Measurements from ENCODE around the gene ATAD5. TPM values are rescaled to one million over a fixed set of nuclear protein-coding genes. Genes with fewer than 3 reads are reported as not detected.
A peak's percentile ranks its signal among the peaks of the same experiment; 100 is the strongest.

Gene ATAD5
- total RNA-seq, 1 experiment from 2014 or later = 26.0 TPM

DNA sequence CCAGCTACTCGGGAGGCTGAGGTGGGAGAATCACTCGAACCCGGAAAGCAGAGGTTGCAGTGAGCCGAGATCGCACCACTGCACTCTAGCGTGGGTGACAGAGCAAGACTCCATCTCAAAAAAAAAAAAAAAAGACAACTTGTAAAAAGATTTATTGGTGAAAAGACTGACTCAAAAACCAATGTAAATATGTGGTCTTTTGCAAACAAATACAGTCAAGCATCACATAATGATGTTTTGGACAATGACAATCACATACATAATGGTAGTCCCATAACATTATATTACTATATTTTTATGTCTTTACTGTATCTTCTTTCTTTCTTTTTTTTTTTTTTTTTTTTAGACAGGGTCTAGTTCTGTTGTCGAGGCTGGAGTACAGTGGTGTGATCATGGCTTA is 15.6 kb upstream of the ATAD5 start:
- peaks cover 8% of the 10 kb centered on the region for H3K36me3 Mint-ChIP-seq

GRCh38 chr17:30819971-30820705 is 11.6 kb upstream of the ATAD5 start:
- peaks cover 8% of the 10 kb centered on the region for H3K36me3 Mint-ChIP-seq
- DNase-seq (ENCODE audit: low spot score) = no peak
- H3K4me3 Mint-ChIP-seq = no peak overlapping the region
- peak overlapping the region; percentile 39; the same call in 1 of the 2 replicates for H3K27ac Mint-ChIP-seq
- H3K9me3 Mint-ChIP-seq = no peaks in the 10 kb centered on the region
- ChIA-PET CTCF (no interaction called here), POLR2A (no interaction called here)
- peaks cover 28% of the 10 kb centered on the region for H3K4me1 Mint-ChIP-seq
- ATAC-seq = no peak
- no peaks in the 10 kb centered on the region for H3K27me3 Mint-ChIP-seq (ENCODE audit: low read depth)
- TF ChIP-seq MXD4 (CRISPR knock-in tag; IDR thresholded peaks at IDR 0.05; ENCODE audit: borderline replicate concordance) = no peak
- TF ChIP-seq, protein P1, sequence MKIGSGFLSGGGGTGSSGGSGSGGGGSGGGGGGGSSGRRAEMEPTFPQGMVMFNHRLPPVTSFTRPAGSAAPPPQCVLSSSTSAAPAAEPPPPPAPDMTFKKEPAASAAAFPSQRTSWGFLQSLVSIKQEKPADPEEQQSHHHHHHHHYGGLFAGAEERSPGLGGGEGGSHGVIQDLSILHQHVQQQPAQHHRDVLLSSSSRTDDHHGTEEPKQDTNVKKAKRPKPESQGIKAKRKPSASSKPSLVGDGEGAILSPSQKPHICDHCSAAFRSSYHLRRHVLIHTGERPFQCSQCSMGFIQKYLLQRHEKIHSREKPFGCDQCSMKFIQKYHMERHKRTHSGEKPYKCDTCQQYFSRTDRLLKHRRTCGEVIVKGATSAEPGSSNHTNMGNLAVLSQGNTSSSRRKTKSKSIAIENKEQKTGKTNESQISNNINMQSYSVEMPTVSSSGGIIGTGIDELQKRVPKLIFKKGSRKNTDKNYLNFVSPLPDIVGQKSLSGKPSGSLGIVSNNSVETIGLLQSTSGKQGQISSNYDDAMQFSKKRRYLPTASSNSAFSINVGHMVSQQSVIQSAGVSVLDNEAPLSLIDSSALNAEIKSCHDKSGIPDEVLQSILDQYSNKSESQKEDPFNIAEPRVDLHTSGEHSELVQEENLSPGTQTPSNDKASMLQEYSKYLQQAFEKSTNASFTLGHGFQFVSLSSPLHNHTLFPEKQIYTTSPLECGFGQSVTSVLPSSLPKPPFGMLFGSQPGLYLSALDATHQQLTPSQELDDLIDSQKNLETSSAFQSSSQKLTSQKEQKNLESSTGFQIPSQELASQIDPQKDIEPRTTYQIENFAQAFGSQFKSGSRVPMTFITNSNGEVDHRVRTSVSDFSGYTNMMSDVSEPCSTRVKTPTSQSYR (CRISPR knock-in tag; IDR thresholded peaks at IDR 0.05) = no peak
- no peak for TF ChIP-seq ESRRA (CRISPR knock-in tag; IDR thresholded peaks at IDR 0.05; ENCODE audit: borderline replicate concordance)
- TF ChIP-seq USF1 (CRISPR knock-in tag; IDR thresholded peaks at IDR 0.05) = no peak
- no peak for TF ChIP-seq SP1 (CRISPR knock-in tag; conservative IDR thresholded peaks at IDR 0.05)
- TF ChIP-seq GRHL2 (CRISPR knock-in tag; IDR thresholded peaks at IDR 0.05; ENCODE audit: insufficient replicate concordance, severe bottlenecking) = no peak
- TF ChIP-seq ETV6 (CRISPR knock-in tag; IDR thresholded peaks at IDR 0.05) = no peak
- no peak for TF ChIP-seq ZSCAN18 (CRISPR knock-in tag; IDR thresholded peaks at IDR 0.05)
- TF ChIP-seq, protein P2, sequence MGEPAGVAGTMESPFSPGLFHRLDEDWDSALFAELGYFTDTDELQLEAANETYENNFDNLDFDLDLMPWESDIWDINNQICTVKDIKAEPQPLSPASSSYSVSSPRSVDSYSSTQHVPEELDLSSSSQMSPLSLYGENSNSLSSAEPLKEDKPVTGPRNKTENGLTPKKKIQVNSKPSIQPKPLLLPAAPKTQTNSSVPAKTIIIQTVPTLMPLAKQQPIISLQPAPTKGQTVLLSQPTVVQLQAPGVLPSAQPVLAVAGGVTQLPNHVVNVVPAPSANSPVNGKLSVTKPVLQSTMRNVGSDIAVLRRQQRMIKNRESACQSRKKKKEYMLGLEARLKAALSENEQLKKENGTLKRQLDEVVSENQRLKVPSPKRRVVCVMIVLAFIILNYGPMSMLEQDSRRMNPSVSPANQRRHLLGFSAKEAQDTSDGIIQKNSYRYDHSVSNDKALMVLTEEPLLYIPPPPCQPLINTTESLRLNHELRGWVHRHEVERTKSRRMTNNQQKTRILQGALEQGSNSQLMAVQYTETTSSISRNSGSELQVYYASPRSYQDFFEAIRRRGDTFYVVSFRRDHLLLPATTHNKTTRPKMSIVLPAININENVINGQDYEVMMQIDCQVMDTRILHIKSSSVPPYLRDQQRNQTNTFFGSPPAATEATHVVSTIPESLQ (CRISPR knock-in tag; IDR thresholded peaks at IDR 0.05) = no peak
- TF ChIP-seq USF2 (CRISPR knock-in tag; IDR thresholded peaks at IDR 0.05) = no peak
- no peak for TF ChIP-seq NFYB (CRISPR knock-in tag; conservative IDR thresholded peaks at IDR 0.05; ENCODE audit: low read depth)
- no peak for TF ChIP-seq ZNF671 (CRISPR knock-in tag; IDR thresholded peaks at IDR 0.05)
- no peak for TF ChIP-seq SMAD3 (CRISPR knock-in tag; IDR thresholded peaks at IDR 0.05; ENCODE audit: borderline replicate concordance)
- TF ChIP-seq NFE2L1 (CRISPR knock-in tag; IDR thresholded peaks at IDR 0.05) = no peak
- no peak for TF ChIP-seq GABPB1 (CRISPR knock-in tag; IDR thresholded peaks at IDR 0.05)
- no peak for TF ChIP-seq ZNF138 (CRISPR knock-in tag; conservative IDR thresholded peaks at IDR 0.05)
- TF ChIP-seq, protein P3, sequence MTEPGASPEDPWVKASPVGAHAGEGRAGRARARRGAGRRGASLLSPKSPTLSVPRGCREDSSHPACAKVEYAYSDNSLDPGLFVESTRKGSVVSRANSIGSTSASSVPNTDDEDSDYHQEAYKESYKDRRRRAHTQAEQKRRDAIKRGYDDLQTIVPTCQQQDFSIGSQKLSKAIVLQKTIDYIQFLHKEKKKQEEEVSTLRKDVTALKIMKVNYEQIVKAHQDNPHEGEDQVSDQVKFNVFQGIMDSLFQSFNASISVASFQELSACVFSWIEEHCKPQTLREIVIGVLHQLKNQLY (CRISPR knock-in tag; IDR thresholded peaks at IDR 0.05) = no peak
- TF ChIP-seq ZNF219 (CRISPR knock-in tag; IDR thresholded peaks at IDR 0.05; ENCODE audit: borderline replicate concordance) = no peak

More for the DNA sequence above, 15.6 kb upstream of the ATAD5 start:
- Mint-ChIP-seq H3K27me3 (ENCODE audit: low read depth) (no peaks in the 10 kb centered on the region), H3K9me3 (no peaks in the 10 kb centered on the region), H3K4me1 (peaks cover 7% of the 10 kb centered on the region), H3K4me3 (no peak overlapping the region), H3K27ac (no peak overlapping the region)
- DNase-seq (ENCODE audit: low spot score) = no peak
- CTCF ChIA-PET = no interaction called here
- ATAC-seq = no peak
- POLR2A ChIA-PET = no interaction called here
- TF ChIP-seq, protein P4, sequence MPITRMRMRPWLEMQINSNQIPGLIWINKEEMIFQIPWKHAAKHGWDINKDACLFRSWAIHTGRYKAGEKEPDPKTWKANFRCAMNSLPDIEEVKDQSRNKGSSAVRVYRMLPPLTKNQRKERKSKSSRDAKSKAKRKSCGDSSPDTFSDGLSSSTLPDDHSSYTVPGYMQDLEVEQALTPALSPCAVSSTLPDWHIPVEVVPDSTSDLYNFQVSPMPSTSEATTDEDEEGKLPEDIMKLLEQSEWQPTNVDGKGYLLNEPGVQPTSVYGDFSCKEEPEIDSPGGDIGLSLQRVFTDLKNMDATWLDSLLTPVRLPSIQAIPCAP (CRISPR knock-in tag; IDR thresholded peaks at IDR 0.05) = no peak
- TF ChIP-seq HMGA2 (CRISPR knock-in tag; IDR thresholded peaks at IDR 0.05) = no peak
- TF ChIP-seq RELA (CRISPR knock-in tag; IDR thresholded peaks at IDR 0.05; ENCODE audit: borderline replicate concordance) = no peak
- TF ChIP-seq, protein P2 (CRISPR knock-in tag; IDR thresholded peaks at IDR 0.05) = no peak
- TF ChIP-seq, protein P5, sequence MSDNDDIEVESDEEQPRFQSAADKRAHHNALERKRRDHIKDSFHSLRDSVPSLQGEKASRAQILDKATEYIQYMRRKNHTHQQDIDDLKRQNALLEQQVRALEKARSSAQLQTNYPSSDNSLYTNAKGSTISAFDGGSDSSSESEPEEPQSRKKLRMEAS (CRISPR knock-in tag; IDR thresholded peaks at IDR 0.05) = no peak
- no peak for TF ChIP-seq NFE2L1 (CRISPR knock-in tag; IDR thresholded peaks at IDR 0.05)
- TF ChIP-seq SMAD3 (CRISPR knock-in tag; IDR thresholded peaks at IDR 0.05; ENCODE audit: borderline replicate concordance) = no peak
- TF ChIP-seq MYBL2 (CRISPR knock-in tag; IDR thresholded peaks at IDR 0.05) = no peak
